ENCODE measurements around the gene DMRTC1B.
"Not testable (repeated sequence)": the region's sequence is repeated elsewhere in the genome, so short reads cannot be mapped to it uniquely, and the experiment has no call there.

Gene DMRTC1B

DNA sequence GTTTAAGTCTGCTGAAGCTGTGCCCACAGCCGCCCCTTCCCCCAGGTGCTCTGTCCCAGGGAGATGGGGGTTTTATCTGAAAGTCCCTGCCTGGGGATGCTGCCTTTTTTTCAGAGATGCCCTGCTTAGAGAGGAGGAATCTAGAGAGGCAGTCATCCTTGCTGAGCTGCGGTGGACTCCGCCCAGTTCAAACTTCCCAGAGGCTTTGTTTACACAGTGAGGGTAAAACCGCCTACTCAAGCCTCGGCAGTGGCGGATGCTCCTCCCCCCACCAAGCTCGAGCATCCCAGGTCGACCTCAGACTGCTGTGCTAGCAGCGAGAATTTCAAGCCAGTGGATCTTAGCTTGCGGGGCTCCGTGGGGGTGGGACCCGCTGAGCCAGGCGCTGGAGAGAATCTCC, 54.0 kb downstream of the DMRTC1B start:
- POLR2A ChIA-PET (ENCODE audit: low non-redundant PET); H3K27ac ChIP-seq; CTCF ChIA-PET; DNase-seq (ENCODE audit: low spot score): not testable (repeated sequence)

DNA sequence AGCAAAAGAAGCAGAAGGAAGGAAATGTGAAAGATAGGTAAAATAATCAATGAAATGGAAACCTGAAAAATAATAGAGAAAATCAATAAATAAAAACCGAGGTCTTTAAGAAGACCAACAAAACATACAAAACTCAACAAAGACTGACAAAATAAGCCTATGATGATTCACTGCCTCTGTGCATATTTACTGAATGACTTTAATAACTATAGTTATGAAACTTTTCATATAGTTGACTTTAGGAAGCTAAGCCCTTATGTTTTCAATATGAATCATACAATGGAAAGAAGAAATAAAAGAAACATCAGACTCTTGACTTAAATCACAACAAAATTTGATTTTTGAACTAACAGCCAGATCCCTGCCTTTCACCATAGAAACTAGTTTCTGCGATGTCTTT, 60.8 kb downstream of the DMRTC1B start:
- DNase-seq (ENCODE audit: low spot score); H3K27ac ChIP-seq; POLR2A ChIA-PET (ENCODE audit: low non-redundant PET); CTCF ChIA-PET: not testable (repeated sequence)

GRCh38 chrX:72882898-72883297, 106.2 kb downstream of the DMRTC1B start:
- CTCF ChIA-PET; H3K27ac ChIP-seq; DNase-seq (ENCODE audit: low spot score); POLR2A ChIA-PET (ENCODE audit: low non-redundant PET): not testable (repeated sequence)

- H3K27ac ChIP-seq; DNase-seq (ENCODE audit: low spot score); POLR2A ChIA-PET (ENCODE audit: low non-redundant PET); CTCF ChIA-PET: not testable (repeated sequence)
These were observed 113.0 kb downstream of the DMRTC1B start for GRCh38 chrX:72889740-72890139.

Data from RWPE1 (cell line).